ENCODE results near the gene VAV1. TPM values are rescaled to one million over a fixed set of nuclear protein-coding genes. Genes with fewer than 3 reads are reported as not detected.

VAV1 gene
- total RNA-seq, 1 donor from 2014 or later = 36.2 TPM

- Histone ChIP-seq H3K27me3 (ENCODE audit: low read depth) (no peaks in the 10 kb centered on the region), H3K9me3 (no peaks in the 10 kb centered on the region), H3K36me3 (no peaks in the 10 kb centered on the region), H3K4me1 (peaks cover 22% of the 10 kb centered on the region), H3K27ac (no peak overlapping the region), H3K4me3 (no peak overlapping the region)
- intact Hi-C loops (cut with DNase I) = no loop called here
- no peak for TF ChIP-seq CTCF (IDR thresholded peaks at IDR 0.05)
- no peak for ATAC-seq
- DNase-seq = no peak
Observed at GRCh38 chr19:6778386-6778785, 5.9 kb downstream of the VAV1 start.

- Histone ChIP-seq H3K4me1 (peaks cover 22% of the 10 kb centered on the region), H3K4me3 (no peak overlapping the region), H3K9me3 (no peaks in the 10 kb centered on the region), H3K36me3 (no peaks in the 10 kb centered on the region), H3K27ac (no peak overlapping the region), H3K27me3 (ENCODE audit: low read depth) (no peaks in the 10 kb centered on the region)
- no peak for DNase-seq
- TF ChIP-seq CTCF (IDR thresholded peaks at IDR 0.05) = no peak
- ATAC-seq = no peak
- intact Hi-C loops (cut with DNase I) = no loop called here
Observed at GRCh38 chr19:6779206-6779605, 6.7 kb downstream of the VAV1 start.

- intact Hi-C loops (cut with DNase I) = no loop called here
- Histone ChIP-seq H3K4me3 (no peak overlapping the region), H3K4me1 (no peaks in the 10 kb centered on the region), H3K27me3 (ENCODE audit: low read depth) (no peaks in the 10 kb centered on the region), H3K36me3 (no peaks in the 10 kb centered on the region), H3K9me3 (no peaks in the 10 kb centered on the region), H3K27ac (no peak overlapping the region)
- TF ChIP-seq CTCF (IDR thresholded peaks at IDR 0.05) = no peak
- ATAC-seq = no peak
- no peak for DNase-seq
Observed at GRCh38 chr19:6787393-6787792, 14.9 kb downstream of the VAV1 start.

- no peaks in the 10 kb centered on the region for H3K27me3 ChIP-seq (ENCODE audit: low read depth)
- intact Hi-C loops (cut with DNase I) = no loop called here
- H3K27ac ChIP-seq = no peak overlapping the region
- H3K4me1 ChIP-seq = no peaks in the 10 kb centered on the region
- no peaks in the 10 kb centered on the region for H3K36me3 ChIP-seq
- no peak for TF ChIP-seq CTCF (IDR thresholded peaks at IDR 0.05)
- ATAC-seq (no peak), DNase-seq (no peak)
- no peaks in the 10 kb centered on the region for H3K9me3 ChIP-seq
- no peak overlapping the region for H3K4me3 ChIP-seq
Observed at GRCh38 chr19:6788896-6789295, 16.4 kb downstream of the VAV1 start.

- DNase-seq = no peak
- Histone ChIP-seq H3K36me3 (no peaks in the 10 kb centered on the region), H3K9me3 (no peaks in the 10 kb centered on the region), H3K4me1 (no peaks in the 10 kb centered on the region), H3K27ac (no peak overlapping the region), H3K27me3 (ENCODE audit: low read depth) (no peaks in the 10 kb centered on the region), H3K4me3 (no peak overlapping the region)
- no peak for ATAC-seq
- intact Hi-C loops (cut with DNase I) = no loop called here
- TF ChIP-seq CTCF (IDR thresholded peaks at IDR 0.05) = no peak
Observed at GRCh38 chr19:6790194-6791128, 18.0 kb downstream of the VAV1 start.

Measured in lower lobe of right lung (tissue), 2 donors.